Neural progenitor cell (in vitro differentiated cells): Measurements from ENCODE around the gene CCDC138. TPM values are rescaled to one million over a fixed set of nuclear protein-coding genes. Genes with fewer than 3 reads are reported as not detected.

Experiments
- DNase-seq: peaks from one replicate; pipeline ENCODE4 v3.0.0-alpha.2; 2016; ENCODE audit warnings: low spot score
- H2AFZ ChIP-seq: fragments of 200-600 bp; sonication (generic); replicated peaks from 2 replicates; pipeline ENCODE4 v1.6.1; 2016; ENCODE audit warnings: antibody characterized with exemption
- H3F3A ChIP-seq: fragments of 200-600 bp; sonication (generic); 2 replicates; pipeline ENCODE4 v1.6.1; 2016; ENCODE audit warnings: antibody characterized with exemption, low read depth
- H3K27ac ChIP-seq: fragments of 200-600 bp; sonication (generic); 2 replicates; pipeline ENCODE4 v1.5.1; 2016; ENCODE audit warnings: mild to moderate bottlenecking
- H3K27me3 ChIP-seq: fragments of 200-600 bp; sonication (generic); 2 replicates; pipeline ENCODE4 v1.6.1; 2016; ENCODE audit warnings: mild to moderate bottlenecking, moderate library complexity
- H3K36me3 ChIP-seq: fragments of 200-600 bp; sonication (generic); 2 replicates; pipeline ENCODE4 v1.5.1; 2016
- H3K4me1 ChIP-seq: fragments of 200-600 bp; sonication (generic); 2 replicates; pipeline ENCODE4 v1.6.1; 2016; ENCODE audit warnings: mixed run types
- H3K4me2 ChIP-seq: fragments of 200-600 bp; sonication (generic); 2 replicates; pipeline ENCODE4 v1.6.1; 2016
- H3K4me3 ChIP-seq: fragments of 200-600 bp; sonication (generic); 2 replicates; pipeline ENCODE4 v1.5.1; 2016
- H3K79me2 ChIP-seq: fragments of 200-600 bp; sonication (generic); 2 replicates; pipeline ENCODE4 v1.6.1; 2016; ENCODE audit warnings: low read depth
- H3K9ac ChIP-seq: fragments of 200-600 bp; sonication (generic); 2 replicates; pipeline ENCODE4 v1.6.1; 2016
- H3K9me3 ChIP-seq: fragments of 200-600 bp; sonication (generic); 2 replicates; pipeline ENCODE4 v1.5.1; 2016; ENCODE audit warnings: low read depth
- H4K20me1 ChIP-seq: fragments of 200-600 bp; sonication (generic); 2 replicates; pipeline ENCODE4 v1.6.1; 2016; ENCODE audit warnings: low read depth
- H3K27ac Mint-ChIP-seq: 3 replicates; pipeline ENCODE4 v1.8.0; 2021; ENCODE audit warnings: mixed read lengths
- H3K27me3 Mint-ChIP-seq: 2 replicates; pipeline ENCODE4 v1.8.0; 2022; ENCODE audit warnings: low read depth, mild to moderate bottlenecking, inconsistent platforms, moderate library complexity, mixed read lengths; ENCODE audit not compliant: insufficient read depth
- H3K36me3 Mint-ChIP-seq: 3 replicates; pipeline ENCODE4 v1.8.0; 2021; ENCODE audit warnings: mixed read lengths
- H3K4me1 Mint-ChIP-seq: 3 replicates; pipeline ENCODE4 v1.8.0; 2021; ENCODE audit warnings: mixed read lengths
- H3K4me3 Mint-ChIP-seq: 3 replicates; pipeline ENCODE4 v1.8.0; 2021; ENCODE audit warnings: mild to moderate bottlenecking, moderate library complexity, mixed read lengths
- H3K9me3 Mint-ChIP-seq: 3 replicates; pipeline ENCODE4 v1.8.0; 2020; ENCODE audit warnings: mixed read lengths
- EZH2 ChIP-seq: fragments of 200-600 bp; sonication (generic); IDR thresholded peaks from 2 replicates; pipeline ENCODE4 v1.6.1; 2017; ENCODE audit warnings: antibody characterized with exemption, mild to moderate bottlenecking, moderate library complexity
- EZH2phosphoT487 ChIP-seq: fragments of 200-600 bp; sonication (generic); IDR thresholded peaks from 2 replicates; pipeline ENCODE4 v1.6.1; 2017; ENCODE audit warnings: antibody characterized with exemption
- total RNA-seq: library from RNA; depleted of rRNA; stranded (reverse); fragments of >200 nt; gene quantifications from 2 replicates; pipeline ENCODE4 v1.2.3, GENCODE V29; 2015; ENCODE audit warnings: low replicate concordance
- TF ChIP-seq, protein P1 (sequence below): fragments of 200-600 bp; sonication (generic); IDR thresholded peaks from 2 replicates; pipeline ENCODE4 v1.5.1; 2017; ENCODE audit warnings: antibody characterized with exemption, mild to moderate bottlenecking

The CCDC138 gene
- total RNA-seq, 1 donor from 2014 or later = 92.6 TPM

DNA sequence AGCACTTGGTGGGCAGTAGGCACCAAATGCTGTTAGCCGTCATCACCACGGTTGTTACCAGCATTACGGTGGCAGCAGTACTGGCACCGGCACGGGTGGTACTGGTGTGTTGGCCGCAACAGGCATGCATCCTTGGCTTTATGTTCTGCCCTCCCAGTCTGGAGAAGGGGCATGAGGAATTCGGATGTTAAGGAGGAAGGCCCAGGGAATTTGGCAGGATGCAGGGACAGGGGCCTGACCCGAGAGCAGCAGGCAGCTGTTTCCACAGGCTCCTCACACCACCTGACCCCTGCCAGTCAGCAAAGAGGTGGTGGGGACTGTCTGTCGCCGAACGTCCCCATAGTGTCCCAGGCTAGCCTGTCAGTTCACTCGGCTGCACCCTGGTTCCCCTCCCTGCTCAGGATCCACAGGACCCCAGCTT lies 123.5 kb downstream of the CCDC138 start:
- Histone ChIP-seq H3K4me1 (no peaks in the 10 kb centered on the region), H3K9me3 (no peaks in the 10 kb centered on the region), H4K20me1 (no peaks in the 10 kb centered on the region), H2AFZ (no peak overlapping the region), H3F3A (no peaks in the 10 kb centered on the region), H3K9ac (no peak overlapping the region), H3K79me2 (no peaks in the 10 kb centered on the region), H3K4me2 (no peak overlapping the region), H3K27me3 (no peaks in the 10 kb centered on the region), H3K4me3 (no peak overlapping the region), H3K36me3 (no peaks in the 10 kb centered on the region), H3K27ac (no peak overlapping the region)
- no peaks in the 10 kb centered on the region for H3K27me3 Mint-ChIP-seq
- DNase-seq = no peak
- H3K4me3 Mint-ChIP-seq = no peak overlapping the region
- H3K4me1 Mint-ChIP-seq = peaks cover 27% of the 10 kb centered on the region
- TF ChIP-seq EZH2phosphoT487 = no peak
- TF ChIP-seq, protein P1, sequence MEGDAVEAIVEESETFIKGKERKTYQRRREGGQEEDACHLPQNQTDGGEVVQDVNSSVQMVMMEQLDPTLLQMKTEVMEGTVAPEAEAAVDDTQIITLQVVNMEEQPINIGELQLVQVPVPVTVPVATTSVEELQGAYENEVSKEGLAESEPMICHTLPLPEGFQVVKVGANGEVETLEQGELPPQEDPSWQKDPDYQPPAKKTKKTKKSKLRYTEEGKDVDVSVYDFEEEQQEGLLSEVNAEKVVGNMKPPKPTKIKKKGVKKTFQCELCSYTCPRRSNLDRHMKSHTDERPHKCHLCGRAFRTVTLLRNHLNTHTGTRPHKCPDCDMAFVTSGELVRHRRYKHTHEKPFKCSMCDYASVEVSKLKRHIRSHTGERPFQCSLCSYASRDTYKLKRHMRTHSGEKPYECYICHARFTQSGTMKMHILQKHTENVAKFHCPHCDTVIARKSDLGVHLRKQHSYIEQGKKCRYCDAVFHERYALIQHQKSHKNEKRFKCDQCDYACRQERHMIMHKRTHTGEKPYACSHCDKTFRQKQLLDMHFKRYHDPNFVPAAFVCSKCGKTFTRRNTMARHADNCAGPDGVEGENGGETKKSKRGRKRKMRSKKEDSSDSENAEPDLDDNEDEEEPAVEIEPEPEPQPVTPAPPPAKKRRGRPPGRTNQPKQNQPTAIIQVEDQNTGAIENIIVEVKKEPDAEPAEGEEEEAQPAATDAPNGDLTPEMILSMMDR = no peak
- TF ChIP-seq EZH2 = no peak
- H3K36me3 Mint-ChIP-seq = peaks cover 4% of the 10 kb centered on the region
- peaks cover 4% of the 10 kb centered on the region for H3K9me3 Mint-ChIP-seq
- no peak overlapping the region for H3K27ac Mint-ChIP-seq

DNA sequence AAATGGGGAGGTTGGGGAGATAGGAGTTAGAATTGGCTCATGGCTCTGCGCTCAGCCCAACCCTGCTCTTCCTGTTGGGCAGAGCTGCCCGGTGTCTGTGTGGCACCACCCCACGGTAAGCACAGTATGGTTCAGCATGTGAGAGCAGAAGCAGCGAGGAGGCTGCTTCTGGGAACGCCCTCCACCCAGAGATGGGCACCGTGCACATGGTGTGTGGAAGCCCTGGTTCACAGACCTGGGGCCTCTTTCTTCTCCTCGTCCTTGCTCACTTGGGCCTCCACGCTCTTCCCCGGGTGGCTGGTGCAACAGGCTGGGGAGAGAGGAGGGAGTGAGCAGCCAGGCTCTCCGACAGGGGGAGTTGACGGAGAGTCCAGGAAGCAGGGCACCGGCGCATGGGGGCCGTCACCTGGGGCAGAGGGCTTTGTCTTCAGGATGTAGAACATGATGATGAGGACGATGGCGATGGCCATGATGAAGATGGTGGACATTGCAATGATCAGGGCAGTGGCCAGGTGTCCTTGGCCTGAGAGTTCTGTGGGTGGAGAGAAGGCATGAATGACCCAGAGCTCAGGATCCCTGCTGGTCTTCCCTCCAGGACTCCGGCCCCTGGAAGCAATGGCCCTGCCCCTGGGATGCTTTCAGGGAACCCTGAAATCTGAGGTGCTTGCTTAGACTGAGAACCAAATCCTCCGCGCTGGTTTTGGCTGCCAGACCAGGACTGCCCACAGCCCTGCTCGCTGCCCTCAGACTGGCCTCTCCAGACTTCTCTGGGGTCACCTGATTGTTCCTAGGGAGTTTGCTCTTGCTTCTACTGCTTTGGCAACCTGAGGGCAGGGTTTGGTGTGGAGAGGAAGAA lies 124.2 kb downstream of the CCDC138 start:
- Histone ChIP-seq H3K4me2 (no peak overlapping the region), H3K79me2 (no peaks in the 10 kb centered on the region), H4K20me1 (no peaks in the 10 kb centered on the region), H3F3A (no peaks in the 10 kb centered on the region), H3K27me3 (no peaks in the 10 kb centered on the region), H3K4me3 (no peak overlapping the region), H3K9ac (no peak overlapping the region), H3K27ac (no peak overlapping the region), H2AFZ (no peak overlapping the region), H3K9me3 (no peaks in the 10 kb centered on the region), H3K36me3 (no peaks in the 10 kb centered on the region), H3K4me1 (no peaks in the 10 kb centered on the region)
- Mint-ChIP-seq H3K27me3 (no peaks in the 10 kb centered on the region), H3K4me1 (peaks cover 26% of the 10 kb centered on the region), H3K27ac (no peak overlapping the region), H3K36me3 (peaks cover 4% of the 10 kb centered on the region), H3K9me3 (peaks cover 4% of the 10 kb centered on the region), H3K4me3 (no peak overlapping the region)
- no peak for TF ChIP-seq EZH2
- DNase-seq = no peak

DNA sequence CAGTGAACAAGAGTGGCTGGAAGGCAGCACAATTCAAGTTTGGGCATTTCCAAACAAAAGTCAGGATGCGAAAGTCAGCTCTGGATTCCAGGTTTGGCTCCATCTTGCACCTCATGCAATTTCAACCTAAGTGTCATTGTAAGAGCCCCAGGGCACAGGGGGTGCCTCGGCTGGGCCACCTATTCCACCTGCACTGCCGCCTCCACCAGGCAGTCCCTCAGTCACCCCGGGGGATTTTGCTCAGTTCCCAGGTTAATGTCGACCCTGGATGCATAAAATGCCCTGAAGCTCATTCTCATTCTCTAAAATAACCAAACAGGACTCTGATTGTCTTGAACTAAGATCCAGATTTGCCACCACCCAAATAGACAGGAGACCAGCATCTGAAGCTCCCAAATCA lies 124.8 kb downstream of the CCDC138 start:
- Histone ChIP-seq H3K4me1 (peaks cover 6% of the 10 kb centered on the region), H3F3A (no peaks in the 10 kb centered on the region), H3K36me3 (no peaks in the 10 kb centered on the region), H3K27ac (no peak overlapping the region), H3K9me3 (no peaks in the 10 kb centered on the region), H4K20me1 (no peaks in the 10 kb centered on the region), H3K27me3 (no peaks in the 10 kb centered on the region), H3K4me3 (no peak overlapping the region), H2AFZ (no peak overlapping the region), H3K79me2 (no peaks in the 10 kb centered on the region), H3K9ac (no peak overlapping the region), H3K4me2 (no peak overlapping the region)
- Mint-ChIP-seq H3K27ac (no peak overlapping the region), H3K27me3 (no peaks in the 10 kb centered on the region), H3K9me3 (peaks cover 4% of the 10 kb centered on the region), H3K36me3 (peaks cover 4% of the 10 kb centered on the region), H3K4me3 (no peak overlapping the region), H3K4me1 (peaks cover 29% of the 10 kb centered on the region)
- no peak for TF ChIP-seq EZH2
- TF ChIP-seq, protein P1 = no peak
- no peak for TF ChIP-seq EZH2phosphoT487
- DNase-seq = no peak
